Prostate gland (tissue), 2 donors: Measurements from ENCODE around the gene MCF2L2.

Experiments used
- CTCF ChIP-seq, 4 experiments: fragments of 200-600 bp in 2 of 4; fragments of 450-650 bp in 2 of 4; sonication (generic) in 2 of 4; IDR thresholded peaks; 1 replicate in 3 of 4; 2 replicates in 1 of 4; pipeline ENCODE4 v1.5.1; 2016 to 2019; ENCODE audit warnings: antibody characterized with exemption in 4 of 4, mild to moderate bottlenecking in 2 of 4, moderate library complexity in 2 of 4
- POLR2A ChIP-seq: fragments of 450-650 bp; IDR thresholded peaks from one replicate; pipeline ENCODE4 v1.6.1; 2016; ENCODE audit warnings: antibody characterized with exemption, mild to moderate bottlenecking
- POLR2AphosphoS5 ChIP-seq: sonication (generic); formaldehyde crosslinking; IDR thresholded peaks from one replicate; pipeline ENCODE4 v1.6.1; 2017; ENCODE audit warnings: antibody characterized with exemption

DNA sequence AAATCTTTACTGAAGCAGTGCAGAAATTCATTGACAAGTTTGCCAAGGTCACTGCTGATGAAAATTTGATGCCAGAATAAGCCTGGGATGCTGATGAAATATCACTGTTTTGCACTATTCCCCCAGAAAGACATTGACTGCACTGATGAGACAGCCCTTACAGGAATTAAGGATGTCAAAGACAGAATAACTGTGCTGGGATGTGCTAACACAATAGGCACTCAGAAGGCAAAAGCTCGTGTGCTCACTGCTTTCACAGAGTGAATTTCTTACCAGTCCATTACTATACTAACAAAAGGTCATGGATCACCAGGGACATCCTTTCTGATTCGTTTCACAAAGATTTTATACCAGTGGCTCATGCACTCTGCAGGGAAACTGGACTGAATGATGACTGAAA is 69.4 kb downstream of the MCF2L2 start:
- TF ChIP-seq CTCF (IDR thresholded peaks at IDR 0.05) (no peak), POLR2A (no peak), POLR2AphosphoS5 (no peak)
